IMR-90 (cell line): Measurements from ENCODE around the gene RSBN1L. TPM values are rescaled to one million over a fixed set of nuclear protein-coding genes. Genes with fewer than 3 reads are reported as not detected.

Experiments
- ATAC-seq: fragments of 200-7000 bp; cut with Tn5 transposase; 2 replicates; pipeline ENCODE4 v1.9.1; 2020; ENCODE audit warnings: low read depth, mild to moderate bottlenecking, moderate library complexity
- BruUV-seq: library from RNA; stranded (reverse); fragments of 400-500 nt; replicated peaks from 2 replicates; lab custom pipeline; 2021; lab: Mats Ljungman, UMichigan
- CTCF ChIA-PET: fragments of 300-600 bp; formaldehyde crosslinking; extraction: SDS; loops from one replicate; lab custom pipeline; 2021; ENCODE audit warnings: antibody characterized with exemption; lab: Yijun Ruan, JAX
- POLR2A ChIA-PET: fragments of 300-600 bp; sonication (Branson Sonifier 250); formaldehyde crosslinking; loops from one replicate; lab custom pipeline; 2022; ENCODE audit warnings: antibody characterized with exemption; ENCODE audit not compliant: unreplicated experiment; lab: Charles Lee
- DNase-seq: peaks from one replicate; pipeline ENCODE4 v3.0.0; 2013
- H2AFZ ChIP-seq: replicated peaks from 2 replicates; pipeline ENCODE3; 2013; ENCODE audit warnings: low read length, mild to moderate bottlenecking; ENCODE audit not compliant: poor library complexity
- H2AK5ac ChIP-seq: 2 replicates; pipeline ENCODE4 v1.6.1; 2013; ENCODE audit warnings: low read depth, low read length, inconsistent platforms
- H2AK9ac ChIP-seq: replicated peaks from 2 replicates; pipeline ENCODE3; 2013; ENCODE audit warnings: mild to moderate bottlenecking, low read depth, low read length, moderate library complexity; ENCODE audit not compliant: poor library complexity
- H2BK120ac ChIP-seq: 2 replicates; pipeline ENCODE4 v1.6.1; 2013; ENCODE audit warnings: low read depth, low read length, inconsistent platforms
- H2BK15ac ChIP-seq: 3 replicates; pipeline ENCODE4 v1.6.1; 2013; ENCODE audit warnings: low read depth, low read length, inconsistent platforms
- H2BK20ac ChIP-seq: 2 replicates; pipeline ENCODE4 v1.6.1; 2013; ENCODE audit warnings: low read depth, mild to moderate bottlenecking, inconsistent platforms, low read length, moderate library complexity
- H2BK5ac ChIP-seq: 2 replicates; pipeline ENCODE4 v1.6.1; 2013; ENCODE audit warnings: mild to moderate bottlenecking, low read depth, low read length, inconsistent platforms; ENCODE audit not compliant: poor library complexity, severe bottlenecking
- H3K14ac ChIP-seq: replicated peaks from 2 replicates; pipeline ENCODE4 v1.6.1; 2013; ENCODE audit warnings: low read depth, low read length, inconsistent platforms
- H3K18ac ChIP-seq: 2 replicates; pipeline ENCODE4 v1.6.1; 2013; ENCODE audit warnings: low read depth, low read length, control low read depth
- H3K23ac ChIP-seq: 2 replicates; pipeline ENCODE4 v1.6.1; 2013; ENCODE audit warnings: low read depth, low read length, inconsistent platforms
- H3K27ac ChIP-seq: 2 replicates; pipeline ENCODE4 v1.5.1; 2013; ENCODE audit warnings: mild to moderate bottlenecking, control low read depth, low read length; ENCODE audit not compliant: insufficient read depth
- H3K27me3 ChIP-seq: 2 replicates; pipeline ENCODE4 v1.6.1; 2013; ENCODE audit warnings: low read length; ENCODE audit not compliant: control insufficient read depth, insufficient read depth
- H3K36me3 ChIP-seq: 2 replicates; pipeline ENCODE4 v1.6.1; 2013; ENCODE audit warnings: low read length, mixed read lengths; ENCODE audit not compliant: control insufficient read depth, insufficient read depth
- H3K4ac ChIP-seq: 2 replicates; pipeline ENCODE4 v1.6.1; 2013; ENCODE audit warnings: low read depth, low read length, inconsistent platforms
- H3K4me1 ChIP-seq: 2 replicates; pipeline ENCODE4 v1.6.1; 2013; ENCODE audit warnings: low read length, mixed read lengths; ENCODE audit not compliant: control insufficient read depth, insufficient read depth
- H3K4me2 ChIP-seq: 2 replicates; pipeline ENCODE4 v1.6.1; 2013; ENCODE audit warnings: low read depth, mild to moderate bottlenecking, control low read depth, low read length, moderate library complexity
- H3K4me3 ChIP-seq: 2 replicates; pipeline ENCODE4 v1.5.1; 2013; ENCODE audit warnings: low read depth, mild to moderate bottlenecking, control low read depth, low read length, moderate library complexity; ENCODE audit not compliant: insufficient read depth
- H3K56ac ChIP-seq: 2 replicates; pipeline ENCODE4 v1.6.1; 2013; ENCODE audit warnings: low read length, inconsistent platforms; ENCODE audit not compliant: insufficient read depth; ENCODE audit errors: extremely low read depth
- H3K79me1 ChIP-seq, 2 experiments: 2 replicates each; pipeline ENCODE4 v1.6.1; 2013; ENCODE audit warnings: low read length in 2 of 2, inconsistent platforms in 1 of 2, low read depth in 1 of 2
- H3K9ac ChIP-seq: 2 replicates; pipeline ENCODE4 v1.6.1; 2013; ENCODE audit warnings: low read depth, low read length, control low read depth
- H3K9me1 ChIP-seq: 2 replicates; pipeline ENCODE4 v1.6.1; 2013; ENCODE audit warnings: low read length, inconsistent platforms; ENCODE audit not compliant: insufficient read depth
- H3K9me3 ChIP-seq: 2 replicates; pipeline ENCODE4 v1.6.1; 2013; ENCODE audit warnings: low read length; ENCODE audit not compliant: control insufficient read depth, insufficient read depth
- H4K20me1 ChIP-seq: 2 replicates; pipeline ENCODE4 v1.6.1; 2013; ENCODE audit warnings: low read length, inconsistent platforms; ENCODE audit not compliant: insufficient read depth
- H4K5ac ChIP-seq: 2 replicates; pipeline ENCODE4 v1.6.1; 2013; ENCODE audit warnings: mild to moderate bottlenecking, low read depth, low read length, control low read depth
- H4K8ac ChIP-seq, 2 experiments: 2 replicates each; pipeline ENCODE4 v1.6.1; 2013; ENCODE audit warnings: low read depth in 2 of 2, low read length in 2 of 2, control low read depth in 1 of 2, inconsistent platforms in 1 of 2
- H4K91ac ChIP-seq: 2 replicates; pipeline ENCODE4 v1.6.1; 2013; ENCODE audit warnings: low read depth, low read length, inconsistent platforms; ENCODE audit not compliant: insufficient read depth
- BHLHE40 ChIP-seq: fragments of 150-350 bp; IDR thresholded peaks from 2 replicates; pipeline ENCODE4 v1.6.1; 2016; ENCODE audit warnings: mild to moderate bottlenecking, low read depth, low read length
- FOS ChIP-seq: fragments of 150-350 bp; IDR thresholded peaks from 2 replicates; pipeline ENCODE4 v1.6.1; 2016; ENCODE audit warnings: low read depth, low read length
- MAFK ChIP-seq: IDR thresholded peaks from 2 replicates; pipeline ENCODE4 v1.6.1; 2012; ENCODE audit warnings: low read depth, low read length, improper control_type of control experiment
- MAZ ChIP-seq: IDR thresholded peaks from 2 replicates; pipeline ENCODE4 v1.6.1; 2012; ENCODE audit warnings: low read depth, mild to moderate bottlenecking, low read length, improper control_type of control experiment, moderate library complexity, borderline replicate concordance
- NFE2L2 ChIP-seq: fragments of 150-350 bp; IDR thresholded peaks from 2 replicates; pipeline ENCODE4 v1.6.1; 2016; ENCODE audit warnings: low read depth, mild to moderate bottlenecking, low read length
- POLR2A ChIP-seq: IDR thresholded peaks from 2 replicates; pipeline ENCODE4 v1.6.1; 2012; ENCODE audit warnings: mild to moderate bottlenecking, low read depth, low read length
- RAD21 ChIP-seq: IDR thresholded peaks from 2 replicates; pipeline ENCODE4 v1.6.1; 2012; ENCODE audit warnings: low read length, improper control_type of control experiment
- RFX5 ChIP-seq: IDR thresholded peaks from 2 replicates; pipeline ENCODE4 v1.8.0; 2012; ENCODE audit warnings: low read depth, mild to moderate bottlenecking, low read length, moderate library complexity
- SMC3 ChIP-seq: fragments of 150-350 bp; IDR thresholded peaks from 2 replicates; pipeline ENCODE4 v1.6.1; 2016; ENCODE audit warnings: low read depth, mild to moderate bottlenecking, antibody characterized with exemption, low read length, moderate library complexity
- WGBS, 2 experiments: methylation state at CpG; one replicate each; pipeline versions ENCODE4 v1.1.5 to v1.1.7; 2013; ENCODE audit warnings: missing lambda C conversion rate in 2 of 2; ENCODE audit not compliant: insufficient read length in 1 of 2; ENCODE audit errors: extremely low coverage in 2 of 2; 5-methylcytosine and 5-hydroxymethylcytosine counted together
- dilution Hi-C: fragments of 300-500 bp; cut with HindIII; formaldehyde crosslinking; loops from one replicate; pipeline ENCODE4 v1.14.3; 2018; ENCODE audit warnings: low sequenced_read_pairs; ENCODE audit not compliant: unreplicated experiment
- in situ Hi-C: fragments of 300-500 bp; cut with MboI; formaldehyde crosslinking; loops from 3 replicates; pipeline ENCODE4 v1.14.3; 2019; ENCODE audit warnings: low sequenced_read_pairs, inconsistent platforms, mixed read lengths
- intact Hi-C: fragments of 100-400 bp; cut with micrococcal nuclease; formaldehyde crosslinking; loops from 2 replicates; pipeline ENCODE4 v1.10.0; 2022
- polyA plus RNA-seq, 3 experiments: library from polyadenylated mRNA; depleted of rRNA; stranded (reverse); fragments of >200 nt; gene quantifications; 2 replicates each; pipeline ENCODE4 v1.2.3, GENCODE V29; 2012; ENCODE audit warnings: low replicate concordance in 1 of 3
- total RNA-seq: library from RNA; depleted of rRNA; stranded (reverse); fragments of >200 nt; gene quantifications from 2 replicates; pipeline ENCODE4 v1.2.3, GENCODE V29; 2012
- TF ChIP-seq, protein P1 (sequence below): fragments of 150-350 bp; IDR thresholded peaks from 2 replicates; pipeline ENCODE4 v1.6.1; 2017; ENCODE audit warnings: mild to moderate bottlenecking, antibody characterized with exemption, low read length, low read depth
- TF ChIP-seq, protein P2 (sequence below): conservative IDR thresholded peaks from 2 replicates; pipeline ENCODE4 v1.5.1; 2012; ENCODE audit warnings: mild to moderate bottlenecking, low read depth, low read length, improper control_type of control experiment
- TF ChIP-seq, protein P3 (sequence below): fragments of 150-350 bp; IDR thresholded peaks from 2 replicates; pipeline ENCODE4 v1.6.1; 2016; ENCODE audit warnings: low read depth, mild to moderate bottlenecking, low read length, moderate library complexity, borderline replicate concordance

Gene RSBN1L
- total and polyA plus RNA-seq, 2 of the 4 experiments (the other 2 are of a cell fraction) = 7.8 to 14.7 TPM

DNA sequence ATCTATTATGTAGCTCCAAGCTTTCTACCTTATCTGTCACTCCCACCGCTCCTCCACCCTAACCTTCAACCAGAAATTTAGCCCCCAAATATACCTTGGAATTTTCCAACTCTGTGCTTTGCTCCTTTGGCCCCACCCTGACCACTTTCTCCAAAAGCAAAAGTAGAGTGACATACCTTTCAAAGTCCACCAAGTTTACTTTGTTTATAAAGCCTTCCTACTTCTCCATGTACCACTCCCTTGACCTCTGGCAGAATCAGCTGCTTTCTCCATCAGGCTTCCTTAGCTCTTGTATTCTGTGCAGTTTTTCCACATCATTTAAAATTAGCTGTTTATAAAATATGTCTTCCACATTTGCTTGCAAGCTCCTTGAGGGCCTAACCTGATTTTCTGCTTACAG, 40.9 kb upstream of the RSBN1L start:
- no peak overlapping the region for H2AFZ ChIP-seq
- H2BK5ac ChIP-seq = no peak overlapping the region
- H4K5ac ChIP-seq = no peak overlapping the region
- H2BK120ac ChIP-seq = no peak overlapping the region
- no peak overlapping the region for H3K23ac ChIP-seq
- ATAC-seq = no peak
- peaks cover 32% of the 10 kb centered on the region for H3K36me3 ChIP-seq
- no peaks in the 10 kb centered on the region for H3K9me3 ChIP-seq
- H3K18ac ChIP-seq = no peak overlapping the region
- intact Hi-C loops = loop anchor here (5.0 kb wide), 2 partner anchors 282 to 362 kb away; no protein-coding TSS in a partner anchor
- H3K56ac ChIP-seq = no peak overlapping the region
- in situ Hi-C loops = loop anchor here (5.0 to 25.0 kb wide), 2 partner anchors 97 to 282 kb away; no protein-coding TSS in a partner anchor
- H3K9ac ChIP-seq = no peak overlapping the region
- no peak overlapping the region for H2BK15ac ChIP-seq
- ChIA-PET CTCF (no interaction called here), POLR2A (interaction anchor here (0.5 kb wide), 1 partner anchor 89 kb away, joined by 12 read pairs; no protein-coding TSS in a partner anchor)
- DNase-seq = no peak
- H3K14ac ChIP-seq = no peak overlapping the region
- H3K4ac ChIP-seq = no peak overlapping the region
- H3K27ac ChIP-seq = no peak overlapping the region
- H4K91ac ChIP-seq = no peak overlapping the region
- TF ChIP-seq MAZ = no peak
- no peak for TF ChIP-seq MAFK
- TF ChIP-seq SMC3 = no peak
- no peak for TF ChIP-seq RAD21
- TF ChIP-seq, protein P1, sequence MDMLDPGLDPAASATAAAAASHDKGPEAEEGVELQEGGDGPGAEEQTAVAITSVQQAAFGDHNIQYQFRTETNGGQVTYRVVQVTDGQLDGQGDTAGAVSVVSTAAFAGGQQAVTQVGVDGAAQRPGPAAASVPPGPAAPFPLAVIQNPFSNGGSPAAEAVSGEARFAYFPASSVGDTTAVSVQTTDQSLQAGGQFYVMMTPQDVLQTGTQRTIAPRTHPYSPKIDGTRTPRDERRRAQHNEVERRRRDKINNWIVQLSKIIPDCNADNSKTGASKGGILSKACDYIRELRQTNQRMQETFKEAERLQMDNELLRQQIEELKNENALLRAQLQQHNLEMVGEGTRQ = no peak
- no peak for TF ChIP-seq RFX5
- TF ChIP-seq NFE2L2 = no peak
- no peak for TF ChIP-seq POLR2A
- TF ChIP-seq, protein P2, sequence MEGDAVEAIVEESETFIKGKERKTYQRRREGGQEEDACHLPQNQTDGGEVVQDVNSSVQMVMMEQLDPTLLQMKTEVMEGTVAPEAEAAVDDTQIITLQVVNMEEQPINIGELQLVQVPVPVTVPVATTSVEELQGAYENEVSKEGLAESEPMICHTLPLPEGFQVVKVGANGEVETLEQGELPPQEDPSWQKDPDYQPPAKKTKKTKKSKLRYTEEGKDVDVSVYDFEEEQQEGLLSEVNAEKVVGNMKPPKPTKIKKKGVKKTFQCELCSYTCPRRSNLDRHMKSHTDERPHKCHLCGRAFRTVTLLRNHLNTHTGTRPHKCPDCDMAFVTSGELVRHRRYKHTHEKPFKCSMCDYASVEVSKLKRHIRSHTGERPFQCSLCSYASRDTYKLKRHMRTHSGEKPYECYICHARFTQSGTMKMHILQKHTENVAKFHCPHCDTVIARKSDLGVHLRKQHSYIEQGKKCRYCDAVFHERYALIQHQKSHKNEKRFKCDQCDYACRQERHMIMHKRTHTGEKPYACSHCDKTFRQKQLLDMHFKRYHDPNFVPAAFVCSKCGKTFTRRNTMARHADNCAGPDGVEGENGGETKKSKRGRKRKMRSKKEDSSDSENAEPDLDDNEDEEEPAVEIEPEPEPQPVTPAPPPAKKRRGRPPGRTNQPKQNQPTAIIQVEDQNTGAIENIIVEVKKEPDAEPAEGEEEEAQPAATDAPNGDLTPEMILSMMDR = no peak
- TF ChIP-seq, protein P3, sequence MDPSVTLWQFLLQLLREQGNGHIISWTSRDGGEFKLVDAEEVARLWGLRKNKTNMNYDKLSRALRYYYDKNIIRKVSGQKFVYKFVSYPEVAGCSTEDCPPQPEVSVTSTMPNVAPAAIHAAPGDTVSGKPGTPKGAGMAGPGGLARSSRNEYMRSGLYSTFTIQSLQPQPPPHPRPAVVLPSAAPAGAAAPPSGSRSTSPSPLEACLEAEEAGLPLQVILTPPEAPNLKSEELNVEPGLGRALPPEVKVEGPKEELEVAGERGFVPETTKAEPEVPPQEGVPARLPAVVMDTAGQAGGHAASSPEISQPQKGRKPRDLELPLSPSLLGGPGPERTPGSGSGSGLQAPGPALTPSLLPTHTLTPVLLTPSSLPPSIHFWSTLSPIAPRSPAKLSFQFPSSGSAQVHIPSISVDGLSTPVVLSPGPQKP = no peak
- no peak for TF ChIP-seq BHLHE40
- no peak for TF ChIP-seq FOS
- H3K4me2 ChIP-seq = no peak overlapping the region
- no peak overlapping the region for H4K8ac ChIP-seq
- no peak overlapping the region for H2BK20ac ChIP-seq
- H3K9me1 ChIP-seq = 0 out of 2 replicates have a peak, but pooled peaks cover 3% of the 10 kb centered on the region
- no peaks in the 10 kb centered on the region for H3K27me3 ChIP-seq
- peaks cover 4 to 37% of the 10 kb centered on the region in 2 experiments; a peak in 3 of 4 replicates for H3K79me1 ChIP-seq
- 100% methylated on average over 1 of the region's 1 CpG; no CpG with 5 or more reads in 1 of the 2 experiments for WGBS, 2 experiments
- H3K4me1 ChIP-seq = 0 out of 2 replicates have a peak, but pooled peaks cover 3% of the 10 kb centered on the region
- dilution Hi-C loops = no loop called here
- no peak overlapping the region for H2AK5ac ChIP-seq
- BruUV-seq = no TSS peak
- H4K20me1 ChIP-seq = peaks cover 4% of the 10 kb centered on the region; the same call in 1 of the 2 replicates
- no peak overlapping the region for H2AK9ac ChIP-seq
- H3K4me3 ChIP-seq = no peak overlapping the region
